HCT116 (cell line): ENCODE results near the gene NFIX. TPM values are rescaled to one million over a fixed set of nuclear protein-coding genes. Genes with fewer than 3 reads are reported as not detected.

Experiments
- ATAC-seq: fragments of 200-7000 bp; cut with Tn5 transposase; 2 replicates; pipeline ENCODE4 v1.9.1; 2020; ENCODE audit warnings: mild to moderate bottlenecking, moderate library complexity
- BruUV-seq: library from RNA; stranded (reverse); fragments of 400-500 nt; replicated peaks from 2 replicates; lab custom pipeline; 2021; lab: Mats Ljungman, UMichigan
- CTCF ChIA-PET: fragments of 300-600 bp; sonication (Branson Sonifier 250); formaldehyde crosslinking; loops from one replicate; lab custom pipeline; 2021; ENCODE audit warnings: antibody characterized with exemption; lab: Charles Lee
- POLR2A ChIA-PET: fragments of 300-600, 350-600 bp; sonication (Branson Sonifier 250); formaldehyde crosslinking; loops from one replicate; lab custom pipeline; 2021; ENCODE audit warnings: antibody characterized with exemption; lab: Charles Lee
- RAD21 ChIA-PET, 2 experiments: fragments of 300-600 bp; sonication (Branson Sonifier 250); formaldehyde crosslinking; loops; one replicate each; lab custom pipeline; 2023; ENCODE audit warnings: low total read pairs in 2 of 2; ENCODE audit not compliant: uncharacterized antibody in 2 of 2, unreplicated experiment in 2 of 2, low non-redundant PET in 1 of 2; lab: Charles Lee
- DNase-seq: peaks from one replicate; pipeline ENCODE4 v3.0.0-alpha.2; 2010; ENCODE audit warnings: low read depth, low spot score
- H2AFZ ChIP-seq: fragments of 200-600 bp; shearing (Covaris generic), sonication (generic); 2 replicates; pipeline ENCODE4 v1.6.1; 2017; ENCODE audit warnings: low read depth, mixed run types, mixed read lengths, antibody characterized with exemption, low read length; ENCODE audit not compliant: poor library complexity, severe bottlenecking
- H3K27ac ChIP-seq: 2 replicates; pipeline ENCODE4 v1.5.1; 2012; ENCODE audit warnings: low read depth, low read length
- H3K27me3 ChIP-seq: fragments of 200-600 bp; sonication (generic); 2 replicates; pipeline ENCODE4 v1.6.1; 2016; ENCODE audit warnings: mixed run types, low read length, mixed read lengths; ENCODE audit not compliant: insufficient read depth
- H3K36me3 ChIP-seq, 2 experiments: fragments of 200-500 bp in 1 of 2; fragments of 200-600 bp in 1 of 2; sonication (Bioruptor generic) in 1 of 2; sonication (generic) in 1 of 2; 2 replicates each; pipeline versions ENCODE4 v1.5.1 to v1.6.1; 2014 to 2016; ENCODE audit warnings: low read length in 2 of 2, inconsistent platforms in 1 of 2, mixed read lengths in 1 of 2, mixed run types in 1 of 2; ENCODE audit not compliant: insufficient read depth in 2 of 2, control insufficient read depth in 1 of 2
- H3K4me1 ChIP-seq, 2 experiments: fragments of 200-600 bp in 1 of 2; sonication (generic) in 1 of 2; 2 replicates each; pipeline versions ENCODE4 v1.5.1 to v1.6.1; 2012 to 2017; ENCODE audit warnings: low read length in 2 of 2, inconsistent platforms in 1 of 2, mild to moderate bottlenecking in 1 of 2, mixed read lengths in 1 of 2, mixed run types in 1 of 2, moderate library complexity in 1 of 2; ENCODE audit not compliant: insufficient read depth in 2 of 2, control insufficient read depth in 1 of 2
- H3K4me2 ChIP-seq: fragments of 200-600 bp; sonication (generic); 2 replicates; pipeline ENCODE4 v1.6.1; 2017; ENCODE audit warnings: mixed run types, low read length, mixed read lengths
- H3K4me3 ChIP-seq, 2 experiments: fragments of 200-600 bp in 1 of 2; sonication (generic) in 1 of 2; replicated peaks in 1 of 2; 2 replicates each; pipeline ENCODE4 v1.5.1; 2011 to 2016; ENCODE audit warnings: low read length in 2 of 2, control low read depth in 1 of 2, low read depth in 1 of 2, mild to moderate bottlenecking in 1 of 2, mixed read lengths in 1 of 2, mixed run types in 1 of 2
- H3K79me2 ChIP-seq: fragments of 200-600 bp; sonication (generic); 2 replicates; pipeline ENCODE4 v1.6.1; 2017; ENCODE audit warnings: mild to moderate bottlenecking, mixed run types, low read length, moderate library complexity, mixed read lengths; ENCODE audit not compliant: insufficient read depth
- H3K9ac ChIP-seq: fragments of 200-600 bp; sonication (generic); 2 replicates; pipeline ENCODE4 v1.6.1; 2016; ENCODE audit warnings: low read length, mixed read lengths
- H3K9me2 ChIP-seq: fragments of 200-600 bp; sonication (generic), shearing (Covaris generic); 2 replicates; pipeline ENCODE4 v1.6.1; 2017; ENCODE audit warnings: mixed run types, mild to moderate bottlenecking, moderate library complexity; ENCODE audit not compliant: insufficient read depth
- H3K9me3 ChIP-seq, 2 experiments: fragments of 200-500 bp in 1 of 2; fragments of 200-600 bp in 1 of 2; sonication (Bioruptor generic) in 1 of 2; sonication (generic) in 1 of 2; 2 replicates each; pipeline ENCODE4 v1.6.1; 2014 to 2017; ENCODE audit warnings: low read length in 2 of 2, mixed read lengths in 2 of 2, inconsistent platforms in 1 of 2, low read depth in 1 of 2, mild to moderate bottlenecking in 1 of 2, mixed run types in 1 of 2, moderate library complexity in 1 of 2; ENCODE audit not compliant: control insufficient read depth in 1 of 2, insufficient read depth in 1 of 2
- H4K20me1 ChIP-seq: fragments of 200-600 bp; sonication (generic), shearing (Covaris generic); 2 replicates; pipeline ENCODE4 v1.6.1; 2017; ENCODE audit warnings: mixed run types, mild to moderate bottlenecking, moderate library complexity; ENCODE audit not compliant: insufficient read depth
- CBX3 ChIP-seq: IDR thresholded peaks from 2 replicates; pipeline ENCODE4 v1.6.1; 2012; ENCODE audit warnings: low read depth
- CEBPB ChIP-seq: IDR thresholded peaks from 2 replicates; pipeline ENCODE4 v1.6.1; 2012; ENCODE audit warnings: low read depth
- EZH2 ChIP-seq: fragments of 200-600 bp; sonication (generic); IDR thresholded peaks from 2 replicates; pipeline ENCODE4 v1.6.1; 2017; ENCODE audit warnings: antibody characterized with exemption, mixed run types
- EZH2phosphoT487 ChIP-seq: fragments of 200-600 bp; IDR thresholded peaks from 2 replicates; pipeline ENCODE4 v1.6.1; 2018; ENCODE audit warnings: antibody characterized with exemption, borderline replicate concordance
- JUND ChIP-seq: IDR thresholded peaks from 2 replicates; pipeline ENCODE4 v1.6.1; 2012
- POLR2AphosphoS5 ChIP-seq: IDR thresholded peaks from 2 replicates; pipeline ENCODE4 v1.6.1; 2011; ENCODE audit warnings: mild to moderate bottlenecking, low read depth, low read length, moderate library complexity
- REST ChIP-seq: IDR thresholded peaks from 2 replicates; pipeline ENCODE4 v1.6.1; 2012; ENCODE audit warnings: low read depth
- SIN3A ChIP-seq: IDR thresholded peaks from 2 replicates; pipeline ENCODE4 v1.6.1; 2012; ENCODE audit warnings: low read depth
- SRF ChIP-seq: IDR thresholded peaks from 2 replicates; pipeline ENCODE4 v1.6.1; 2012; ENCODE audit warnings: low read depth
- YY1 ChIP-seq: IDR thresholded peaks from 2 replicates; pipeline ENCODE4 v1.6.1; 2011; ENCODE audit warnings: low read length, low read depth, moderate library complexity, mild to moderate bottlenecking; ENCODE audit not compliant: insufficient replicate concordance; ENCODE audit errors: extremely low read depth
- ZNF274 ChIP-seq: fragments of 200-500 bp; sonication (Bioruptor generic); IDR thresholded peaks from 2 replicates; pipeline ENCODE4 v1.6.1; 2014; ENCODE audit warnings: mild to moderate bottlenecking, low read depth, low read length, inconsistent platforms
- intact Hi-C: fragments of 100-400 bp; cut with micrococcal nuclease; formaldehyde crosslinking; loops from 2 replicates; pipeline ENCODE4 v1.10.0; 2022
- total RNA-seq: library from RNA; stranded (reverse); gene quantifications from one replicate; pipeline ENCODE4 v1.2.1, GENCODE V29; 2021; ENCODE audit not compliant: unreplicated experiment
- TF ChIP-seq, protein P1 (sequence below): IDR thresholded peaks from 2 replicates; pipeline ENCODE4 v1.6.1; 2012
- TF ChIP-seq, protein P2 (sequence below): IDR thresholded peaks from 2 replicates; pipeline ENCODE4 v1.6.1; 2011; ENCODE audit warnings: mild to moderate bottlenecking, low read length, moderate library complexity; ENCODE audit not compliant: insufficient replicate concordance; ENCODE audit errors: extremely low read depth

The NFIX gene
- total RNA-seq, 1 experiment from 2014 or later: 34.8 TPM

GRCh38 chr19:13129384-13129783 lies 134.1 kb downstream of the NFIX start:
- Histone ChIP-seq H2AFZ (no peak overlapping the region), H3K36me3 (peaks cover 1 to 14% of the 10 kb centered on the region in 2 experiments; a peak in 2 of 4 replicates), H3K9ac (no peak overlapping the region), H3K9me3 (no peaks in the 10 kb centered on the region), H3K27me3 (no peaks in the 10 kb centered on the region), H3K4me2 (no peak overlapping the region), H3K79me2 (peaks cover 98% of the 10 kb centered on the region), H3K4me1 (peaks cover 2 to 43% of the 10 kb centered on the region in 2 experiments; a peak in 3 of 4 replicates), H3K9me2 (no peaks in the 10 kb centered on the region), H3K27ac (no peak overlapping the region), H4K20me1 (peaks cover 9% of the 10 kb centered on the region; the same call in 1 of the 2 replicates), H3K4me3 (no peak overlapping the region)
- BruUV-seq: no TSS peak
- no peak for ATAC-seq
- intact Hi-C loops: no loop called here
- no peak for DNase-seq
- TF ChIP-seq YY1 (no peak), CBX3 (no peak), CEBPB (no peak), ZNF274 (no peak), SRF (no peak), EZH2 (no peak)
- TF ChIP-seq, protein P1, sequence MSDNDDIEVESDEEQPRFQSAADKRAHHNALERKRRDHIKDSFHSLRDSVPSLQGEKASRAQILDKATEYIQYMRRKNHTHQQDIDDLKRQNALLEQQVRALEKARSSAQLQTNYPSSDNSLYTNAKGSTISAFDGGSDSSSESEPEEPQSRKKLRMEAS: no peak
- ChIA-PET RAD21 (no interaction called here), CTCF (no interaction called here), POLR2A (no interaction called here)

GRCh38 chr19:13130886-13131490 lies 135.7 kb downstream of the NFIX start:
- H3K9ac ChIP-seq: no peak overlapping the region
- H3K79me2 ChIP-seq: peaks cover 88% of the 10 kb centered on the region
- intact Hi-C loops: no loop called here
- no peak overlapping the region for H3K4me2 ChIP-seq
- no peak for DNase-seq
- ChIA-PET POLR2A (interaction anchor here (1.1 kb wide), 1 partner anchor 11 kb away, joined by 3 read pairs; no protein-coding TSS in a partner anchor), RAD21 (no interaction called here), CTCF (interaction anchor here (0.5 kb wide), 1 partner anchor 64 kb away, joined by 3 read pairs; no protein-coding TSS in a partner anchor)
- H4K20me1 ChIP-seq: peaks cover 9% of the 10 kb centered on the region; the same call in 1 of the 2 replicates
- no peak overlapping the region for H2AFZ ChIP-seq
- H3K4me1 ChIP-seq: peaks cover 2 to 43% of the 10 kb centered on the region in 2 experiments; a peak in 3 of 4 replicates
- no peaks in the 10 kb centered on the region for H3K9me3 ChIP-seq
- H3K4me3 ChIP-seq: no peak overlapping the region
- peaks cover 0 to 24% of the 10 kb centered on the region in 2 experiments; a peak in 1 of 4 replicates for H3K36me3 ChIP-seq
- peak overlapping the region; percentile 26; the same call in 1 of the 2 replicates for H3K27ac ChIP-seq
- H3K27me3 ChIP-seq: no peaks in the 10 kb centered on the region
- H3K9me2 ChIP-seq: no peaks in the 10 kb centered on the region
- no TSS peak for BruUV-seq
- ATAC-seq: no peak
- TF ChIP-seq JUND (no peak), ZNF274 (no peak), SRF (no peak), SIN3A (no peak), POLR2AphosphoS5 (no peak), CBX3 (no peak), EZH2phosphoT487 (no peak), REST (no peak), CEBPB (no peak)
- TF ChIP-seq, protein P2, sequence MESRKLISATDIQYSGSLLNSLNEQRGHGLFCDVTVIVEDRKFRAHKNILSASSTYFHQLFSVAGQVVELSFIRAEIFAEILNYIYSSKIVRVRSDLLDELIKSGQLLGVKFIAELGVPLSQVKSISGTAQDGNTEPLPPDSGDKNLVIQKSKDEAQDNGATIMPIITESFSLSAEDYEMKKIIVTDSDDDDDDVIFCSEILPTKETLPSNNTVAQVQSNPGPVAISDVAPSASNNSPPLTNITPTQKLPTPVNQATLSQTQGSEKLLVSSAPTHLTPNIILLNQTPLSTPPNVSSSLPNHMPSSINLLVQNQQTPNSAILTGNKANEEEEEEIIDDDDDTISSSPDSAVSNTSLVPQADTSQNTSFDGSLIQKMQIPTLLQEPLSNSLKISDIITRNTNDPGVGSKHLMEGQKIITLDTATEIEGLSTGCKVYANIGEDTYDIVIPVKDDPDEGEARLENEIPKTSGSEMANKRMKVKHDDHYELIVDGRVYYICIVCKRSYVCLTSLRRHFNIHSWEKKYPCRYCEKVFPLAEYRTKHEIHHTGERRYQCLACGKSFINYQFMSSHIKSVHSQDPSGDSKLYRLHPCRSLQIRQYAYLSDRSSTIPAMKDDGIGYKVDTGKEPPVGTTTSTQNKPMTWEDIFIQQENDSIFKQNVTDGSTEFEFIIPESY: no peak
